ENCODE measurements around the gene SPDYE1.
"Not testable (repeated sequence)": the region's sequence is repeated elsewhere in the genome, so short reads cannot be mapped to it uniquely, and the experiment has no call there.

The SPDYE1 gene
- 0 reads per million in 4 experiments for total RNA-seq

GRCh38 chr7:43997532-43997931, at the start of gene SPDYE1:
Gene SPDYE1 (plus strand): TSS chr7:43997897. CDS start chr7:43999950, 2,053 bp downstream.
- not testable (repeated sequence) for DNase-seq

- DNase-seq, result no peak
Measured at GRCh38 chr7:43952028-43952427, 45.7 kb upstream of the SPDYE1 start.

- no peak for DNase-seq
Measured at GRCh38 chr7:43953071-43953470, 44.6 kb upstream of the SPDYE1 start.

- DNase-seq, result no peak
Measured at GRCh38 chr7:43954524-43955228, 43.0 kb upstream of the SPDYE1 start.

- no peak for DNase-seq
Measured at GRCh38 chr7:43956027-43956426, 41.7 kb upstream of the SPDYE1 start.

- DNase-seq, result no peak
Measured at GRCh38 chr7:43960933-43961332, 36.8 kb upstream of the SPDYE1 start.

GRCh38 chr7:43966392-43966791, 31.3 kb upstream of the SPDYE1 start:
- not testable (repeated sequence) for DNase-seq

- DNase-seq, result not testable (repeated sequence)
Measured at GRCh38 chr7:43968172-43969040, 29.3 kb upstream of the SPDYE1 start.

GRCh38 chr7:43969586-43969985, 28.1 kb upstream of the SPDYE1 start:
- DNase-seq, result not testable (repeated sequence)

GRCh38 chr7:43970698-43971097, 27.0 kb upstream of the SPDYE1 start:
- DNase-seq, result not testable (repeated sequence)

GRCh38 chr7:43974033-43974573, 23.6 kb upstream of the SPDYE1 start:
- DNase-seq, result not testable (repeated sequence)

GRCh38 chr7:43974725-43975482, 22.8 kb upstream of the SPDYE1 start:
- not testable (repeated sequence) for DNase-seq

GRCh38 chr7:43977525-43977924, 20.2 kb upstream of the SPDYE1 start:
- DNase-seq, result no peak

- DNase-seq, result not testable (repeated sequence)
Measured at GRCh38 chr7:43978102-43978501, 19.6 kb upstream of the SPDYE1 start.

GRCh38 chr7:43982848-43983247, 14.8 kb upstream of the SPDYE1 start:
- not testable (repeated sequence) for DNase-seq

- not testable (repeated sequence) for DNase-seq
Measured at GRCh38 chr7:43983736-43984135, 14.0 kb upstream of the SPDYE1 start.

- peak; percentile 40 for DNase-seq
Measured at GRCh38 chr7:43985904-43986864, 11.5 kb upstream of the SPDYE1 start.

- not testable (repeated sequence) for DNase-seq
Measured at GRCh38 chr7:43987476-43987875, 10.2 kb upstream of the SPDYE1 start.

GRCh38 chr7:43990011-43990585, 7.6 kb upstream of the SPDYE1 start:
- not testable (repeated sequence) for DNase-seq

- not testable (repeated sequence) for DNase-seq
Measured at GRCh38 chr7:43990829-43991228, 6.9 kb upstream of the SPDYE1 start.

GRCh38 chr7:43992896-43993295, 4.8 kb upstream of the SPDYE1 start:
- DNase-seq, result not testable (repeated sequence)
